GM12878 (cell line): ENCODE measurements around the gene FLNC. TPM values are rescaled to one million over a fixed set of nuclear protein-coding genes. Genes with fewer than 3 reads are reported as not detected.
A peak's percentile ranks its signal among the peaks of the same experiment; 100 is the strongest.

ENCODE experiments used
- ATAC-seq: fragments of 200-7000 bp; cut with Tn5 transposase; 3 replicates; pipeline ENCODE4 v1.9.1; 2020; ENCODE audit warnings: mild to moderate bottlenecking, moderate library complexity
- BruUV-seq: library from RNA; stranded (reverse); fragments of 400-500 nt; replicated peaks from 2 replicates; lab custom pipeline; 2021; lab: Mats Ljungman, UMichigan
- CTCF ChIA-PET: fragments of 300-600 bp; sonication (Branson Sonifier 250); formaldehyde crosslinking; extraction: SDS; loops from one replicate; lab custom pipeline; 2021; ENCODE audit warnings: inconsistent platforms; lab: Yijun Ruan, JAX
- POLR2A ChIA-PET: fragments of 350-600 bp; formaldehyde crosslinking; extraction: SDS; loops from one replicate; lab custom pipeline; 2021; ENCODE audit warnings: inconsistent platforms; lab: Charles Lee
- RAD21 ChIA-PET: fragments of 300-600 bp; sonication (Branson Sonifier 250); formaldehyde crosslinking; loops from one replicate; lab custom pipeline; 2023; ENCODE audit warnings: antibody characterized with exemption; ENCODE audit not compliant: unreplicated experiment; lab: Charles Lee
- SMC1A ChIA-PET: fragments of 300-600 bp; sonication (Branson Sonifier 250); formaldehyde crosslinking; loops from one replicate; lab custom pipeline; 2023; ENCODE audit not compliant: unreplicated experiment, uncharacterized antibody; lab: Charles Lee
- DNase-seq: peaks from one replicate; pipeline ENCODE4 v3.0.0-alpha.2; 2011; ENCODE audit warnings: low read depth, low spot score
- FAIRE-seq: peaks from 3 replicates; lab custom pipeline; 2011; peaks lifted over from hg19 to GRCh38; lab: Jason Lieb, UNC
- H2AFZ ChIP-seq: 2 replicates; pipeline ENCODE4 v1.6.0; 2011; ENCODE audit warnings: low read depth, low read length, control low read depth; ENCODE audit not compliant: control insufficient read depth
- H3K27ac ChIP-seq: 2 replicates; pipeline ENCODE4 v1.5.1; 2011; ENCODE audit warnings: control low read depth; ENCODE audit not compliant: control insufficient read depth, insufficient read depth
- H3K27me3 ChIP-seq, 2 experiments: replicated peaks in 1 of 2; 2 replicates each; pipeline versions ENCODE4 v1.6.0 to v1.6.1; 2011; ENCODE audit warnings: low read length in 1 of 2; ENCODE audit not compliant: control insufficient read depth in 2 of 2, insufficient read depth in 2 of 2
- H3K36me3 ChIP-seq, 2 experiments: 2 replicates each; pipeline ENCODE4 v1.5.1; 2011; ENCODE audit warnings: low read length in 1 of 2; ENCODE audit not compliant: control insufficient read depth in 2 of 2, insufficient read depth in 2 of 2
- H3K4me1 ChIP-seq: 2 replicates; pipeline ENCODE4 v1.6.1; 2011; ENCODE audit warnings: mild to moderate bottlenecking, low read length, moderate library complexity, mixed read lengths; ENCODE audit not compliant: control insufficient read depth, insufficient read depth
- H3K4me2 ChIP-seq: 2 replicates; pipeline ENCODE4 v1.6.0; 2011; ENCODE audit warnings: control low read depth; ENCODE audit not compliant: control insufficient read depth, insufficient read depth
- H3K4me3 ChIP-seq: fragments of 200-600 bp; sonication (generic); 2 replicates; pipeline ENCODE4 v1.5.1; 2016
- H3K79me2 ChIP-seq: 2 replicates; pipeline ENCODE4 v1.6.0; 2011; ENCODE audit warnings: low read length; ENCODE audit not compliant: control insufficient read depth, insufficient read depth
- H3K9ac ChIP-seq: 2 replicates; pipeline ENCODE4 v1.8.0; 2011; ENCODE audit warnings: low read length, control low read depth, mixed read lengths; ENCODE audit not compliant: control insufficient read depth, insufficient read depth
- H3K9me3 ChIP-seq: replicated peaks from 3 replicates; pipeline ENCODE4 v1.5.1; 2011; ENCODE audit warnings: mild to moderate bottlenecking, low read length; ENCODE audit not compliant: control insufficient read depth, insufficient read depth
- H4K20me1 ChIP-seq: 2 replicates; pipeline ENCODE4 v1.6.0; 2011; ENCODE audit not compliant: control insufficient read depth, insufficient read depth
- CUX1 ChIP-seq: IDR thresholded peaks from 2 replicates; pipeline ENCODE4 v1.6.1; 2012; ENCODE audit warnings: improper control_type of control experiment, low read depth, low read length; ENCODE audit not compliant: insufficient replicate concordance
- IKZF2 ChIP-seq, 2 experiments: fragments of 450-650 bp; IDR thresholded peaks; 2 replicates each; pipeline ENCODE4 v1.6.1; 2017; ENCODE audit warnings: mild to moderate bottlenecking in 2 of 2, moderate library complexity in 2 of 2
- PML ChIP-seq: IDR thresholded peaks from 2 replicates; pipeline ENCODE4 v1.6.1; 2012; ENCODE audit warnings: low read length, inconsistent platforms
- SKIL ChIP-seq: fragments of 450-650 bp; IDR thresholded peaks from 2 replicates; pipeline ENCODE4 v1.6.1; 2017; ENCODE audit warnings: mild to moderate bottlenecking, low read depth, inconsistent platforms; ENCODE audit not compliant: poor library complexity, severe bottlenecking
- STAT1 ChIP-seq: fragments of 450-650 bp; conservative IDR thresholded peaks from 2 replicates; pipeline ENCODE4 v1.6.1; 2014; ENCODE audit warnings: antibody characterized with exemption, mild to moderate bottlenecking
- ZBED1 ChIP-seq: IDR thresholded peaks from 2 replicates; pipeline ENCODE4 v1.6.1; 2016; ENCODE audit warnings: borderline replicate concordance
- ZBTB40 ChIP-seq: fragments of 450-650 bp; IDR thresholded peaks from 2 replicates; pipeline ENCODE4 v1.6.1; 2016; ENCODE audit warnings: mild to moderate bottlenecking, moderate library complexity, borderline replicate concordance
- ZNF207 ChIP-seq: fragments of 450-650 bp; IDR thresholded peaks from 2 replicates; pipeline ENCODE4 v1.6.1; 2014; ENCODE audit warnings: antibody characterized with exemption, mild to moderate bottlenecking, borderline replicate concordance
- WGBS: methylation state at CpG from one replicate; pipeline ENCODE4 v1.1.6; 2016; ENCODE audit warnings: low lambda C conversion rate; ENCODE audit not compliant: insufficient replicate concordance, insufficient coverage; ENCODE audit errors: missing lambda C conversion rate; 5-methylcytosine and 5-hydroxymethylcytosine counted together
- in situ Hi-C: fragments of 300-500 bp; cut with MboI; formaldehyde crosslinking; loops from 9 replicates; pipeline ENCODE4 v1.14.3; 2018; ENCODE audit warnings: mixed read lengths
- intact Hi-C: fragments of 100-400 bp; cut with micrococcal nuclease; formaldehyde crosslinking; loops from one replicate; pipeline ENCODE4 v1.14.2; 2022; ENCODE audit not compliant: unreplicated experiment
- polyA plus RNA-seq, 11 experiments: library from polyadenylated mRNA; depleted of rRNA in 4 of 11; unstranded in 6 of 11; stranded (reverse) in 5 of 11; fragments of >200 nt; fragmentation: Nextera tagmentation in 4 of 11; fragmentation: Illumina TruSeq in 1 of 11; extraction: Ambion mirVana in 4 of 11; extraction: Trizol in 1 of 11; gene quantifications; 1 replicate in 1 of 11; 2 replicates in 10 of 11; pipeline versions ENCODE4 v1.2.1 to v1.2.3, GENCODE V29; 2011 to 2016; ENCODE audit warnings: inconsistent platforms in 2 of 11, missing spikeins in 2 of 11, low read depth in 1 of 11
- total RNA-seq, 4 experiments: library from RNA; depleted of rRNA in 3 of 4; stranded (reverse); fragments of >200 nt in 3 of 4; fragmentation: Illumina TruSeq in 1 of 4; extraction: Trizol in 1 of 4; gene quantifications; 2 replicates each; pipeline versions ENCODE4 v1.2.1 to v1.2.3, GENCODE V29; 2013 to 2021
- TF ChIP-seq, protein P1 (sequence below): fragments of 450-650 bp; IDR thresholded peaks from 2 replicates; pipeline ENCODE4 v1.6.1; 2014; ENCODE audit warnings: mild to moderate bottlenecking

FLNC gene
- total and polyA plus RNA-seq, 10 of the 15 experiments (the other 5 are each of a cell fraction or from before 2014, with no cell fraction given): 0.01 to 0.21 (median 0.06) TPM; not detected in 3

DNA sequence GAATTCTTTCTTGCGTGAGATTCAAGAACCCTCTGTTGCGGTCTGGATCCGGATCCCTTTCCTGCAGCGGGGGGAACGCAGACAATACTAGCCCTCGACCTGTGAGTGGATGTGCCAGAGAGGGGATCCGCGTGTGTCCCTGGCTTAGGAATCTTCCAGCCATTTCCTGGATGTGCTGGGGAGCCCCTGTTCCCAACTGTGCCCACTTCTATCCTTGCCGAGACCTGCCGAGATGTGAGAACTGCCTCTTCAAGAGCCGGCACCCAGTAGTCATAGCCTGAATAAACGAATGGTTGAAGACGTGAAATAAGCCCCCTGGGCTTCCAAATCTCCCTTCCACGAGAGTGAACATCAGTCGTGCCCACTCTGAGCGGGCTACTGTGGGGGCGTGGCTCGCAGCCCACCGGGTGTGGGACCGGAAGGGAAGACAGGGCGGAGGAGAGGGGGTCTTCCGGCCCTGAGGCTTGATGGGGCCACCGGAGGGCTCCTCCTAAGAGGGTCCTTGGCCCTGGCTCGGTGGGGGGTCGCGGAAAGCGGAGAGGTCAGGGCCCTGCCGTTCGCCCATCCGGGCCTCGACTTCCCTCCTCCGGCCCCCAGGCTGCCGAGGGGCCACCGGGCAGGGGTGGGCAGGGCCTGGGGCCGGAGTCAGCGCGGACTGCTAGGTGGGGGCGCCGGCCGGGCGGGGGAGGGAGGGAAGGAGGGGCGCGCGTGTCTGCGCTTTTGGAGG lies 39.7 kb upstream of the FLNC start:
- no peak overlapping the region for H3K27ac ChIP-seq
- ChIA-PET RAD21 (interaction anchor here (0.6 to 1.2 kb wide), 4 partner anchors 8 to 109 kb away, joined by 3 to 4 read pairs (median 3); no protein-coding TSS in a partner anchor), POLR2A (interaction anchor here (0.6 kb wide), 2 partner anchors 28 to 50 kb away, joined by 3 read pairs; no protein-coding TSS in a partner anchor), SMC1A (no interaction called here), CTCF (interaction anchor here (0.5 kb wide), 1 partner anchor 316 kb away, joined by 5 read pairs; no protein-coding TSS in a partner anchor)
- in situ Hi-C loops: no loop called here
- H4K20me1 ChIP-seq: no peaks in the 10 kb centered on the region
- H3K9me3 ChIP-seq: no peaks in the 10 kb centered on the region
- no TSS peak for BruUV-seq
- no peak for DNase-seq
- H3K27me3 ChIP-seq: peaks cover 2% of the 10 kb centered on the region in 2 experiments; a peak in 3 of 4 replicates
- H3K4me2 ChIP-seq: peak overlapping the region; percentile 87
- H3K4me1 ChIP-seq: peaks cover 3% of the 10 kb centered on the region; the same call in 1 of the 2 replicates
- intact Hi-C loops: loop anchor here (5.0 kb wide), 2 partner anchors 92 to 302 kb away; no protein-coding TSS in a partner anchor
- H3K36me3 ChIP-seq: no peaks in the 10 kb centered on the region
- no peak overlapping the region for H3K9ac ChIP-seq
- 16% methylated on average over 32 of the region's 45 CpGs for WGBS
- no peaks in the 10 kb centered on the region for H3K79me2 ChIP-seq
- ATAC-seq: peak; percentile 47
- FAIRE-seq: no peak
- peak overlapping the region; percentile 93 for H2AFZ ChIP-seq
- peak overlapping the region; percentile 87 for H3K4me3 ChIP-seq
- TF ChIP-seq ZBTB40 (no peak), CUX1 (no peak), ZNF207 (no peak), ZBED1 (no peak), SKIL (no peak), STAT1 (no peak), PML (no peak), IKZF2 (IDR thresholded peaks at IDR 0.05) (no peak)
- TF ChIP-seq, protein P1, sequence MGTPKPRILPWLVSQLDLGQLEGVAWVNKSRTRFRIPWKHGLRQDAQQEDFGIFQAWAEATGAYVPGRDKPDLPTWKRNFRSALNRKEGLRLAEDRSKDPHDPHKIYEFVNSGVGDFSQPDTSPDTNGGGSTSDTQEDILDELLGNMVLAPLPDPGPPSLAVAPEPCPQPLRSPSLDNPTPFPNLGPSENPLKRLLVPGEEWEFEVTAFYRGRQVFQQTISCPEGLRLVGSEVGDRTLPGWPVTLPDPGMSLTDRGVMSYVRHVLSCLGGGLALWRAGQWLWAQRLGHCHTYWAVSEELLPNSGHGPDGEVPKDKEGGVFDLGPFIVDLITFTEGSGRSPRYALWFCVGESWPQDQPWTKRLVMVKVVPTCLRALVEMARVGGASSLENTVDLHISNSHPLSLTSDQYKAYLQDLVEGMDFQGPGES: no peak
